Measurements from ENCODE around the gene ZNF782. TPM values are rescaled to one million over a fixed set of nuclear protein-coding genes. Genes with fewer than 3 reads are reported as not detected.
"Not testable (repeated sequence)": the region's sequence is repeated elsewhere in the genome, so short reads cannot be mapped to it uniquely, and the experiment has no call there.

Gene ZNF782
- total RNA-seq, 2 donors from 2014 or later = 10.4 to 19.8 TPM

- Histone ChIP-seq H3K4me1 (peaks cover 68% of the 10 kb centered on the region), H3K9me3 (no peaks in the 10 kb centered on the region), H3K4me3 (no peak overlapping the region), H3K27me3 (peaks cover 0 to 7% of the 10 kb centered on the region in 2 donors), H3K36me3 (replicated peaks in 1 of 2; ENCODE audit: insufficient read depth in 1 of 2, low read depth in 2 of 2) (no peaks in the 10 kb centered on the region), H3K27ac (peak overlapping the region; percentile 98 to 99 (median 99))
- intact Hi-C loops (cut with DNase I) = no loop called here
- ATAC-seq = no peak
- no peak for TF ChIP-seq POLR2A (IDR thresholded peaks at IDR 0.05)
- TF ChIP-seq CTCF (IDR thresholded peaks at IDR 0.05) = no peak
- 83 to 94% methylated on average over 7 of the region's 7 CpGs for WGBS, 2 donors
- no peak for DNase-seq
Measured at GRCh38 chr9:96874201-96874785, 20.0 kb upstream of the ZNF782 start.

- Histone ChIP-seq H3K4me1 (peaks cover 86% of the 10 kb centered on the region), H3K9me3 (no peaks in the 10 kb centered on the region), H3K27me3 (no peaks in the 10 kb centered on the region), H3K36me3 (replicated peaks in 1 of 2; ENCODE audit: insufficient read depth in 1 of 2, low read depth in 2 of 2) (no peaks in the 10 kb centered on the region), H3K4me3 (no peak overlapping the region), H3K27ac (no peak overlapping the region)
- 82 to 90% methylated on average over 1 of the region's 1 CpG for WGBS, 2 donors
- no peak for DNase-seq
- TF ChIP-seq CTCF (IDR thresholded peaks at IDR 0.05) = no peak
- TF ChIP-seq POLR2A (IDR thresholded peaks at IDR 0.05) = no peak
- intact Hi-C loops (cut with DNase I) = no loop called here
- ATAC-seq = no peak
Measured at GRCh38 chr9:96871176-96871575, 16.9 kb upstream of the ZNF782 start.

DNA sequence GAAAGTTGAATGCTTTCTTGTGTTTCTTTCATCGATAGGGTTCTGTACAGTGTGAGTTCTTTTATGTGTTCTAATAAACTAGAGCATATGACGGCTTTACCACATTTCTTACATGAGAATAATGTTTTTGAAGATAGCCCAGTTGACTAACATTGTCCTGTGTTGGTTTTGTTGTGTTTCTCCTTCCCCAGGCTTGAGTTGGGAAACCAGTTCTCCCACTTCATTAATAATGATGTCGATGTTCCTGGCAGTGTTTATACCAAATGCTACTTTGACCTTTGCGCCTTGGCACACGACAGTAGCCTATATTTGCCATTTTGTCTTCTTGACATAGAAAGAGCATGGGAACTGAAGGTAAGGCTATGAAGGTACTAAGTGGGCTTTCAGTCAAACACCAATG, 14.4 kb upstream of the ZNF782 start:
- WGBS, 2 donors = 8 to 20% methylated on average over 5 of the region's 5 CpGs
- H3K27ac ChIP-seq = peak overlapping the region; percentile 68 to 89 (median 86)
- no peak overlapping the region for H3K4me3 ChIP-seq
- H3K36me3 ChIP-seq (replicated peaks in 1 of 2; ENCODE audit: insufficient read depth in 1 of 2, low read depth in 2 of 2) = no peaks in the 10 kb centered on the region
- TF ChIP-seq CTCF (IDR thresholded peaks at IDR 0.05) = no peak
- TF ChIP-seq POLR2A (IDR thresholded peaks at IDR 0.05) = peak in 2 of 3 donors; percentile 61 to 64
- no peaks in the 10 kb centered on the region for H3K27me3 ChIP-seq
- intact Hi-C loops (cut with DNase I) = no loop called here
- H3K4me1 ChIP-seq = peaks cover 67% of the 10 kb centered on the region
- no peaks in the 10 kb centered on the region for H3K9me3 ChIP-seq
- peak; percentile 75 to 89 (median 85) for DNase-seq
- peak; percentile 99 for ATAC-seq

DNA sequence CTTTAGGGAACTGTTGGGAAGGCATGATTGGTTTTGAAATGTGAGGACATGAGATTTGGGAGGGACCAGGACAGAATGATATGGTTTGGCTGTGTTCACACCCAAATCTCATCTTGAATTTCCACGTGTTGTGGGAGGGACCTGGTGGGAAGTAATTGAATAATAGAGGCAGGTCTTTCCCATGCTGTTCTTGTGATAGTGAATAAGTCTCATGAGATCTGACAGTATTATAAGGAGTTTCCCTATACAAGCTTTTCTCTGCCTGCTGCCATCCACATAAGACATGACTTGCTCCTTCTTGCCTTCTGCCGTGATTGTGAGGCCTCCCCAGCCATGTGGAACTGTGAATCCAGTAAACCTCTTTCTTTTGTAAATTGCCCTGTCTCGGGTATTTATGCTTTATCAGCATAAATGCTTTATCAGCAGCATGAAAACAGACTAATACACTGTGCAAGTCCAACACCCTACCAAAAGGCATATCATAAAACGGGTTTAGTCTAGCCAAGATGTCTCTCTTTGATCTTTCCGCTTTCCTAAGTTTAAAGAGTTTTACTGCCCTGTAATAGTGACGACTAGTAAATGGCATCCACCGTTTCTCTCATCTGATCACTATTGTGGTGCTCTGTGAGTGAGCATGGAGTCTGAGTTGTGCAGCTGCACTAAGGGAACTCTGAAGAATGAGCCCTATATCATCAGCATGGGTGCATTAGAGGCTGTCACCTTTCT, 12.9 kb upstream of the ZNF782 start:
- Histone ChIP-seq H3K9me3 (no peaks in the 10 kb centered on the region), H3K4me1 (peaks cover 55% of the 10 kb centered on the region), H3K4me3 (no peak overlapping the region), H3K36me3 (replicated peaks in 1 of 2; ENCODE audit: insufficient read depth in 1 of 2, low read depth in 2 of 2) (no peaks in the 10 kb centered on the region), H3K27ac (peak overlapping the region; percentile 68 to 89 (median 86)), H3K27me3 (no peaks in the 10 kb centered on the region)
- TF ChIP-seq POLR2A (IDR thresholded peaks at IDR 0.05) = no peak
- no peak for TF ChIP-seq CTCF (IDR thresholded peaks at IDR 0.05)
- no peak for DNase-seq
- intact Hi-C loops (cut with DNase I) = no loop called here
- peak; percentile 33 for ATAC-seq
- WGBS, 2 donors = 36 to 38% methylated on average over 7 of the region's 7 CpGs

- WGBS, 2 donors = 85 to 91% methylated on average over 2 of the region's 2 CpGs
Measured at GRCh38 chr9:96865240-96865639, 10.9 kb upstream of the ZNF782 start.

More at GRCh38 chr9:96865240-96865639, 10.9 kb upstream of the ZNF782 start:
- H3K27ac ChIP-seq; H3K27me3 ChIP-seq; H3K36me3 ChIP-seq (replicated peaks in 1 of 2; ENCODE audit: insufficient read depth in 1 of 2, low read depth in 2 of 2); H3K4me3 ChIP-seq; H3K9me3 ChIP-seq; ATAC-seq; DNase-seq; intact Hi-C loops (cut with DNase I): not testable (repeated sequence)
- peaks cover 39% of the 10 kb centered on the region for H3K4me1 ChIP-seq
